GM18498 (cell line): ENCODE measurements around the gene APOA1.
"Not testable (repeated sequence)": the region's sequence is repeated elsewhere in the genome, so short reads cannot be mapped to it uniquely, and the experiment has no call there.

Experiments
- ATAC-seq: cut with Tn5 transposase; IDR thresholded peaks from one replicate; pipeline ENCODE4 v1.9.1; 2021; ENCODE audit warnings: mild to moderate bottlenecking, moderate library complexity; ENCODE audit not compliant: unreplicated experiment

Gene APOA1

DNA sequence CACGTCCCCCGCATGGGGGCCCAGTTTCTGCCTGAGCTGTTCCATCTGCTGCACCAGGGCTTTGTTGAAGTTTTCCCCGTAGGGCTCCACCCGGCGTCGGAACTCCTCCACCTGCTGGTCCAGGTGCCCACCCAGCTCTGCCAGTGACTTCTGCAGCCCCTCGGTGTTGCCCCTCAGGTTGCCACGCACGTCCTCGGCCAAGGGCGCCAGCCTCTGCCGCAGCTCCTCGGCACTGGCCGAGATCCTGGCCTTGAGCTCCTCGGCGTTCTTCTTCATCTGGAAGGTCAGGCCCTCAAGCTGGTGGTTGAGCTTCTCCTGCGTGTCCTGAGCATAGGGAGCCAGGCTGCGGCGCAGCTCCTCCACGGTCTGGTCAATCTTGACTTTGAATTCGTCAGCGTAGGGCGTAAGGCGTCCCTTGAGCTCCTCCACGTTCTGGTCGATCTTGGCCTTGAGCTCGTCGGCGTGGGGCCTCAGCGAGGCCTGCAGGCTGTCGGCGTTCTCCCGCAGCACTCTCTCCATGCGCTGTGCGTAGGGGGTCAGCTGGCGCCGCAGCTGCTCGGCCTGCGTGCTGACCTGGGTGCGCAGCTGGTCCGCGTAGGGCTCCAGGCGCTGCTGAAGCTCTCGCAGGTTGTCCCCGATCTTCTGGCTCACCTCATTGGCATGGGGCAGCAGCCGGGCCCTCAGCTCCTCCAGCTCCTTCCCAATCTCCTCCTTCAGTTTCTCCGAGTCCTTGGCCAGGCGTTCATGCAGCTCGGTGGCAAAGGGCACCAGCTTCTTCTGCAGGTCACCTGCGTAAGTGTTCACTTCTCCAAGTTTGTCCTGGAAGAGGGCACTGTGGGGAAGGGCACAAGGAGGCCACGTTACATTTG, 16.1 kb downstream of the APOA1 start:
- no peak for ATAC-seq

DNA sequence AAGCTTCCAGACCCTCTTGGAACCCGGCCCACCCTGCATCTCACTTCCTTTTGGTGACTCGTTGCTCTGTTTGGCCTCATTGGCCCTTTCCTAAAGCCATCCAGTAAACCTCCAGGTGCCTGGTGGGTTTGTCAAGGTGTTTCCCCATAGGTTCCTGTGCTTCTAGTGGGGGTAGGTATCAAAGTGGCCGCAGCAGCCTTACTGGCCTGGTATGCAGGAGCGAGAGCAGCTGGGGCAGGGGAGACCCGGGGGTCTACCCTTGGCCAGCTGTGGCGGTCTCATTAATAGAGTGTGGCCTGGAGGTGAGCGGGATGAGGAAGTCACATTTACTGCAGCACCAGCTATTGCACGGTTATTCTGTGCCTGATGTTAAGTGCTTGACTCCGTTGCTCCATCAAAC, 18.4 kb downstream of the APOA1 start:
- ATAC-seq, result no peak

DNA sequence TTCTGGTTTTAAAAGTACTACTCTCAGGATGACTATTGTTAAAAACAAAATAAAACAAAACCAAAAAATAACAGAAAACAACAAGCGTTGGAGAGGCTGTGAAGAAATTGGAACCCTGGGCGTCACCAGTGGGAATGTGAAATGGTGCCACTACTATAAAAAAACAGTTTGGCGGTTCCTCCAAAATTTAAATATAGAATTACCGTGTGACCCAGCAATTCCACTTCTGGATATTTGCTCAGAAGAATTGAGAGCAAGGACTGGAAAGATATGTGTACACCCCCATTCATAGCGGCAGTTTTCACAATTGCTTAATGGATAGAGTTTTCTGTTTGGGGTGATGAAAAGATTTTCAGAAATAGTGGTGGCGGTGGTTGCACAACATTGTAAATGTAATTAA, 22.9 kb downstream of the APOA1 start:
- no peak for ATAC-seq

DNA sequence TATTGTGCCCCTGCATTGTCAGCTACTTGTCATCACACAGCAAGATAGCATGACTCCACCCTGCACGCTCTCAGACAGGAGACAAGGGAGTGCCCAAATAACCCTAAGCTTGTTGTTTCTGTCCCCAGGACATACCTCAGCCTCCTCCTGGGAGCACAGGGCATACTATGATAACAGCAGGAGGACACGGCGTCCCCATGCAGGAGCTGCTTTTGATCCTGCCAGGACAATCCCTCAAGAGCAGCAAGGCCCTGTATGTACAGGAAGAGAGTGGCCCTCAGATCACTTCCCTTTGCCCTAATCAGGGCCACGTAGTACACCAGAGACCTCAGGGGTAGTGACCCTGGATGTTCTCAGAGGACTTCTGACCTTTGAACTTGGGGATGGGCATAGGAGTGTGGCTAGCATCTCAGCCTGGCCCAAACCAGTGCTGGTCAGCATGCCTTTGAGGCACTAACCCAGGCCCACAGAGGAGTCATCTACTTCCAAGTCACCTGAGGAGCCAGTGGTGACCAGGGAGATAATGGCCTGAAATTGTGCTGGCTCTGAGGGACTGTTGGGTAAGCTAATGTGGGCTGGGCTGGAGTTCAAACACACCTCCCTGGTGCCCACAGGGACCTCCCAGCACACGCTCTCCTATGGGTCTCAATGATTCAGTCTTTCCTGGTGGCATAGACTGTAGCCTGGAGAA, 23.5 kb downstream of the APOA1 start:
- ATAC-seq, result no peak

DNA sequence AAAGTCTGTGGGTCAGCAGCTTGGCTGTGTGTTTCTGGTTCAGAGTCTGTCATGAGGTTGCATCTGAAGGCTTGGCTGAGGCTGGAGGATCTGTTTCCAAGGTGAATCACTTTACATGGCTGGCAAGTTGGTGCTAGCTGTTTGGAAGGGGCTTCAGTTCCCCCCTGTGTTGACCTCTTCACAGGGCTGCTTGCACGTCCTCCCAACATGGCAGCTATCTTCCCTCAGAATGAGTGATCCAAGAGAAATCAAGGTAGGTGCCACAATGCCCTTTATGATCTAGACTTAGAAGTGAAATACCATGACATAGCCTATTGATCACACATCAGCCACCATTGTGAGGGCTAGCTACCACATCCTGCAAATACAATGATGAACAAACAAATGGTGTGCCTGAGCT, 24.3 kb downstream of the APOA1 start:
- no peak for ATAC-seq

DNA sequence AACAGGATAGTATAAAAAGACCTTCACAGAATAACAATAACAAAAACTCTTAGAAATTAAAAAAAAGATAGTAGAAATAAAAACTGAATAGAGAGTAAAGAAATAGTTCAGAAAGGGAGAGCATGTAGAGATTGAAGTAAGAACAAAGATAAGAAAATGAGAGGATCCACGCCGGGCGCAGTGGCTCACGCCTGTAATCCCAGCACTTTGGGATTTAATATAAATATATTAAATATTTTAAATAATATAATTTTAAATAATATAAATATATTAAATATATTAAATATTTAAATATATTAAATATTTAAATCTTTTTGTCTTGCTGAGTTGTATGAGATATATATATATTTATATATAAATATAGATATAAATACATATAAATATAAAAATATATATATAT, 25.3 kb downstream of the APOA1 start:
- ATAC-seq, result no peak

DNA sequence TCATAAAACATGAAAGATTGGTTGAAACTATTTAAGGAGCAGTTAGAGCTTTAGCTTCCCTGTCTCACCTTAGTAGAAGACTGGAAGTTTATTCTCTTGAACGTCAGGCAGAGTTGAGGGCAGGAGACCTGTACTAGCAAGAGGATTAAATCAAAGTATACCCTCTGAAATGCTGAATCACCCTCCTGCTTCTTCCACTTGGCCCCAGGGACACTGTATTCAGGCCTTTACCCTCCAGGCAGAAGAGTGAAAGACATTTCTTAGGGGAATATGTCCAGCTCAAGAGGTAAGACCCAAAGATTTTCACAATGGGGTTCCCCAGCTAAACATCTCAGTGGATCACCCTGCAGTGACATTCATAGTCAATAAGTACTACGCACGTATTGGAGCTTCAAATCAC, 26.2 kb downstream of the APOA1 start:
- no peak for ATAC-seq

DNA sequence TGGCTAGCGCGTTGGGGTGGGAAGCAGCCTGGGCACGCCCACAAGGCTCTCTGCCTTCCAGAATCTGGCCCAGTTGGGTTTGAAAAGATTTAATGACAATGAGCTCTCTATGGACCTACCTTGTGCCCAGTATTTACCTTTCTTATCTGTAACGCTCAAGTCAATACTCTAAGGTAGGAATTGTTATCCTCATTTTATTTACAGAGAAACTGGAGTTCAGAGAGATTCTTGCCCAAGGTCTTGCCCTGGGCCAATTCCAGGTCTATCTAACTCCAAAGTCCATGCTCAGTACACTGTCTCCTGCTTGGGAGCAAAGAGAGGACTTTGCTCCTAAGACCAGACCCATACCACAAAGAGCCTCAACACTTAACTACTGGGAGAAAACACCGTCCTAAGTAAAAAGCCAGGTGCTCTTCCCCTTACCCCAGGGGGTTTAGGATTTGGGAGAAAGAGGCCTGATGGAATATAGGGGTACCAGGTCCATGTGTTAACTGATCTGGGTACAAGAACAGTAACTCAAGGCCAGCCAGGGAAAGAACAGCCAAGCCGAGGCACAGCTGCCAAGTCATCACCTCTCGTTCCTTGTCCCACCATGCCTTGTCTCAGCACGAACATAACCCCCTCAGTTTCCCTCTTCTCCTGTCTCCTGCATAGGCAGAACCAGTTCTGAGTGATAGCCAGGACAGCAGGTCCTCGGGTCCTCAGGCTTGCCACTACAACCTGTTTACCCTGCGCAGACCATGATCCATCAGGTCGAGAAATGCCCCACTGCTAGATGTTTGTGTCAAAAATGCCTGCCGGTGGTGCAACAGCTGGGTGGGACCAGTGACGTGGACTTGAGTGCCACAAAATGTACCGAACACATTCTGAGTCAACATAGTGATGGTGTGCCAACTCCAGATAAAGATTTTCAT, 28.9 kb downstream of the APOA1 start:
- ATAC-seq, result no peak

DNA sequence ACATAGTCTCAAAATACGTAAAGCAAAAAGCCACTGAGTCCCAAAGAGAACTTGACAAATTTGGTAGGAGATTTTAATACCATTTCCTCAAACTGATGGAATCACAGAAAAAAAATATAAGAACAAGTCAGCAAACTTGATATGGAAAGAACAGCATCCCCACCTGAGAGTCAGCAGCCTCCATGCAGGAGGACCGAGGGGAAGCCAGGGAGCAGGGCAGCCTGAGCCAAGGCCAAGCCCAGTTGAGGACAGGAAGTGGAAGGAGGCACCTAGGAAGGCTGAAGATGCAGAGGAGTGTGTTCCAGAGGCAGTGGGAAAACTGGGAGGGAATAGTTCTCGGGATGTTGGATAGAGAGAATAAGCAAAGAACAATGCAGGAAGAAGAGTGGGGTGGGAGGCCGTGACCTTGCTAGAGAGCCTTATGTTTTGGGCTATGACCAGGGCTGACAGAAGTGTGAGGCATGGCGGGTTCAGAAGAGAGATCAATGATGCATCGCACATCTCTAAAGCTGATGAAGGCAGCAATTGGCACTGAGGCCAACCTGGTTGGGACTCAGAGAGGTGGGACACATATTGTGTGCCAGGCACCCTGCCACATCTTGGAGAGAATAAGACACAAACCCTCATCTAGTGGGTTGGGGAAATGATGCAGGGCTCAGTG, 29.7 kb downstream of the APOA1 start:
- ATAC-seq, result no peak

DNA sequence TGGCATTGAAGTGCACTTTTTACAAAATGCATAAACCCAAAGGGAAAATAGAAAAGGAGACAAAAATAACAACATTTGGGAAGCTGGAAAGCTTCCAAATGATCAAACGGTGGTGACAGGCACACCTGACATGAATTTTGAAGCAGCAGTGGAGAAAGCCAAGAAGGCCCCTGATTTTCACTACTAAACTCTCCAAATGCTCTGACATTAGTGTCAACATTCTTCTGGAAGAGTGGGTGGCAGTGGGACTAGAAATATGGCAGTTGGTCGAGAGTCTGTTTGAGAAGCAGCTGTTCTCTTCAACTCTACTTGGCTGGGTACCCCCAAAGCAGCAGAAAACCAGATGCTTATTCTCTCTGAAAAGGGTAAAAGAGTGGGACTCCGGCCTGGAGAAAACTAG, 33.4 kb downstream of the APOA1 start:
- no peak for ATAC-seq

DNA sequence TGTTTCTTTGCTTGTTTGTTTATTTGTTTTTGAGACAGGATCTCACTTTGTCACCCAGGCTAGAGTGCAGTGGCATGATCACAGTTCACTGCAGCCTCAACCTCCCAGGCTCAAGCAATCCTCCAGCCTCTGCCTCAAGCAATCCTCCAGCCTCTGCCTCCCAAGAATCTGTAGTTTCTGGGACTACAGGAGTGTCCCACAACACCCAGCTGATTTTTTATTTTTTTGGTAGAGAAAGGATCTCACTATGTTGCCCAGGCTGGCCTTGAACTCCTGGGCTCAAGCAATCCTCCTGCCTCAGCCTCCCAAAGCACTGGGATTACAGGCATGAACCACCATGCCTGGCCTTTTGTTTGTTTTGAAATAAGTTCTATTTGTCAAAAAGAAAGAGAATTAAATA, 35.8 kb downstream of the APOA1 start:
- not testable (repeated sequence) for ATAC-seq

DNA sequence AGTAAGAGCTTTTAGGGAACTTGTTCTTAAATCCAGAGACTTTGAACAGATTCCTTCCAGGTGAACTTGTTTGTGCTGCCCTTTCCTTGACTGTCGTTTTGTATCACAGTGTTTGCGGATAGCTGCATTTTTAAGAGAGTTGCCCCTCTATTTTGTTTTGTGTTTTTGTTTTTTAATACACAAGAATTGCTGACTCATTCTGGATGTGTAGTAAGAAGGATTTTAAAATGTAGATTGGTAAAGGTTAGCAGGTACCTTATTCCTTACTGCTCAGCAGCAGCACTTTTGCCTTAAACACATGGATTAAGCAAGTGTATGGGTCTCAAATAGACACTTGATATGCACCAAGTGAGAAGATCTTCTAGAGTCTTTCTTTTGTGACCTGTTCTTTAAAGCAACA, 36.8 kb downstream of the APOA1 start:
- ATAC-seq, result no peak

DNA sequence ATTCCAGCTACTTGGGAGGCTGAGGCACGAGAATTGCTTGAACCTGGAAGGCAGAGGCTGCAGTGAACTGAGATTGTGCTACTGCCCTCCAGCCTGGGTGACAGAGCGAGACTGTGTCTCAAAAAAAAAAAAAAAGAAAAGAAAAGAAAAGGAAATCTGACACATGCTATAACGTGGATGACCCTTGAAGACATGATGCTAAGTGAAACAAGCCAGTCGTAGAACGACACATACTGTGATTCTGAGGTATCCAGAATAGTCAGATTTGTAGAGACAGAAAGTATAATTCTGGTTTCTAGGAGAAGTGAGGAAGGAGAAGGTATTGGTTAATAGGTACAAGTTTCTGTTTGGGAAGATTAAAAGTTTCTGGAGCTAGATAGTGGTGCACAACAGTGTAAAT, 39.1 kb downstream of the APOA1 start:
- ATAC-seq, result no peak

DNA sequence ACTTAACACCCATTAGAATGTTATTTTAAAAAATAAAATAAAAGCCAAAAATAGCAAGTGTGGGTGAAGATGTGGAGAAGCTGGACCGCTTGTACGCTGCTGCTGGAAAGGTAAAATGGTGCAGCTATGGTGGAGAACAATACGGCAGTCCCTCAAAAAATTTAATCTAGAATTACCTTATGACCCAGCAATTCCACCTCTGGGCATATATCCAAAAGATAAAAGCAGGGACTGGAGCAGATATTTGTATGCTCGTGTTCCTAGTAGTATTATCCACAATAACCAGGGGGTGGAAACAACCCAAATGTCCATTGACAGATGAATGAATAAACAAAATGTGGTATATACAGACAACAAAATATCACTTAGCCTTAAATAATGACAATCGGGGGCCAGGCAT, 39.6 kb downstream of the APOA1 start:
- ATAC-seq, result no peak

DNA sequence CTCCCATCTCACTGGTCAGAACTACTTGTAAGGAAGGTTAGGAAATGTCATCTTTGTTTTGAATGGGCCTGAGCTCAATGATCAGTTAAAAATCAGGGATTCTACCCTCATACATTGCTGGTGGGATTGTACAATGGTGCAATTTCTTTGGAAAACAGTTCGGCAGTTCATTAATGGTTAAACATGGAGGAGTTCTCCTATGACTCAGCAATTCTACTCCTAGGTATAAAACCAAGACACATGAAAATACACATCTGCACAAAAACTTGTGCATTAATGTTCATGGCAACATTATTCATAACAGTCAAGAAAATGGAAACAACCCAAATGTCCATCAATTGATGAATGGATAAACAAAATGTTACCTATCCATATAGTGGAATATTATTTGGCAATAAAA, 40.9 kb downstream of the APOA1 start:
- no peak for ATAC-seq

DNA sequence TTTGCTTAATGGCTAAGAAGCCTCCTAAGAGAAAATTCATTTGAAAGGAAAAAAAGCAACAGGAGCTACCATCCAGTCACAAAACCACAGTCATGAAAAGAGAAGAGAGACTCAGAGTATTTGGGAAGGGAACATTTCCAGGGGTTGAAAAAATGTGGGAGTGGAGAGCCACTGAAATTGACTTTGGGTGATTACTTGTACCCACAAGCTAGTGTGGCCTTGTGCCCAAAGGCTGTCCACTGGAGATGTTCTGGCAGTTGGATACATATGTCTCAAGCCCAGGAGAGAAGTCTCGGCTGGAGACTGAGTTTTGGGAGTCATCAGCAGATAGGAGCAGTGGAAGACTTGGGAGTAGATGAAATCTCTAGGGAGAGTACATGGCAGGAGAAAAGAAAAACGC, 42.6 kb downstream of the APOA1 start:
- no peak for ATAC-seq

DNA sequence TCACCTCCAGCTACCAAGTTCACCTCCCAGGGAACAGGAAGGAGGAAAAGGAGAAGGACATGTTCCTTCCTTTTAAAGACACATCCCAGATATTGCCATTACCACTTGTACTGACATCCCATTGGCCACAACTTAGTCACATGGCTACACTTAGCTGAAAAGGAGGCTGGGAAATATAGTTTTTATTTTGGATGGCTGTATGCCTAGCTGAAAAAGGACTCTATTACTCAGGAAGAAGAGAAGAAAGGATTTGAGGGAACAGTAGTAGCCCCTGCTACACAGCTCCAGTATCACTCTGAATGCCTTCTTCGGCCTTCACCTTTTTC, 43.7 kb downstream of the APOA1 start:
- no peak for ATAC-seq

DNA sequence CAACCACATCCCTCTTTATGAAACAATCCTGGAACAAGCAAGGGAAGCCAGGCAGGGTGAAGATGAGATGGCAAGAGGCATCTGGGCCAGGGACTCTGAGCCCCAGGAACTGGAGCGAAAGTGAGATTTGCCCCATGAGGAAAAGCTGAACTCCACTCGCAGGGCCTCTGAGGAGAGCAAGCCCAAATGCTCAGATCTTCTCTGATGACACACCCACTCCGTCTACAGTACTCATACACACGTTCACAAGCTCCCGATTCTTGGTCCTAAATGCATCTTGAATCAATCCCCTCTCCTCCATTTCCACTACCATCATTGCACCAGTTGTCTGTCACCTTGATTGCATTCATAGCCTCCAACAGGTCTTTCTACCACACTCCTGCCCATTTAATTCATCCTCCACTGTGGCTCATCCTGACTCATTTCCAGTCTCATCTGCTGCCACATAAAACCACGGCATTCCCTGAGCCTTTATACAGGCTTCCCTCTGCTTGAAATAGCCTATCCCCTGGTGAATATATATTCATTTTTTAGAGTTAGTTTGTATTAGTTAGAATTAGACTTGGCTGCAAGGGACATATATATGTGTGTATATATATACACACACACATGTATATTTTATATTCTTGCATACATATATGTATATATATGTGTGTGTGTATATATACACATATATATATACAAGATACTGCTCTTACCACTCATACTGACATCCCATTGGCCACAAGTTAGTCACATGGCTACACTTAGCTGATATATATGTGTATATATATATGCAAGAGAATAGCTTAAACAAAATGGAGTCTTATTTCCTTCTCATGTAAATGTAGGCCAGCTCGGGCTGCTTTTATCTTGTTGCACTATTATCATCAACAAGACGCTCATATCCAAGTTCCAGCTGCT, 44.3 kb downstream of the APOA1 start:
- no peak for ATAC-seq

DNA sequence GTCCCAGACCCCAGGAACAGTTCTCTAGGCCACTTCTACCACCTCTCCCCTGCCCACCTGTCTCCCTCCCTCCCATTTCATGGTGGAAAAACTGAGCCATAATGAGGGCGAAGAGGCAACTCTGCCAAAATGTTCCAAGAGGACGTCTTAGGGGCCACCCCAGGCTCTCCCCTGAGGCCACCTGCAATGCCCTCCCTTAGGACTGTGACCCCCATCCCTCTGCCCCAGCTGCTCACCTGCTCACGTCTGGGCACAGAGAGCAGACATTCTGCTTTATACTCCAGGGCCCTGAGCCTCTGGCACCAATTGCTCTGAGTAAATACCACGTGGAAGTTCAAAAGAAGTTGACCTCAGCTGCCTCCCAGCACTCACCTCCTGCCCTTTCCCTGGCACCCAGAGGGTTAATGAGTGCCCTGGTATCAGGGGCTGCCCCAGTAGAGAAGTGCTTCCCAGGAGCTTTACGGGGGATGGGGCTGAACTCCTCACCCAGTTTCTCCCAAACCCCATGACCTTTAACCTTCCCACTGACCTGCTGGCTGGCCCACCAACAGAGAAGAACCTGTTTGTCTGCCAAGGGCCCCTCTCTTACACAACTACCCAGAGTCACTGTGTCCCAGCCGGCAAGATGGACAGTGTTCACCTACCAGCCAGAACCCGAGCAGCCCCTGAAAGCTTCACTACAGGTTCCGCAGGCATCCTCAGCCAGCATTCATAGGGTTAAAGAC, 45.1 kb downstream of the APOA1 start:
- no peak for ATAC-seq

DNA sequence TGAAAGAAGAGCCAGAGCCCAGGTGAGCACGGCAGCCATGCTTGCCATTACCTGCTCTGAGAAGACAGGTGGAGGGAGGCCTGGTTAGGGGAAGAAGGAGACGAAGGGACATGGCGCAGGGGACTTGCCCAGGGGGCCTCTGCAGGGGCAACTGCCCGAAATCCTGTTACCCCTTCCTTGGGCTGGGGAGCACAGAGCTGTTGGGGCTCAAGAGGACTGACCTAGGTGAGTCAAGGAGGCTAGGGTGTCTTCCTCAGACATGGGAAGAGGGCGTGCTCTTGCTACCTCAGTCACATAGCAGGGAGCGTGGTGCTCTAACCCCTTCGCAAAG, 45.6 kb downstream of the APOA1 start, which contains the start of gene APOA5:
APOA5 (minus strand) TSS at position 67 of the 331 bp plus-strand sequence; CDS start at position 48, 19 bp downstream.
- ATAC-seq, result no peak
